Measurements from ENCODE around the gene HES6.
A peak's percentile ranks its signal among the peaks of the same experiment; 100 is the strongest.

The HES6 gene

DNA sequence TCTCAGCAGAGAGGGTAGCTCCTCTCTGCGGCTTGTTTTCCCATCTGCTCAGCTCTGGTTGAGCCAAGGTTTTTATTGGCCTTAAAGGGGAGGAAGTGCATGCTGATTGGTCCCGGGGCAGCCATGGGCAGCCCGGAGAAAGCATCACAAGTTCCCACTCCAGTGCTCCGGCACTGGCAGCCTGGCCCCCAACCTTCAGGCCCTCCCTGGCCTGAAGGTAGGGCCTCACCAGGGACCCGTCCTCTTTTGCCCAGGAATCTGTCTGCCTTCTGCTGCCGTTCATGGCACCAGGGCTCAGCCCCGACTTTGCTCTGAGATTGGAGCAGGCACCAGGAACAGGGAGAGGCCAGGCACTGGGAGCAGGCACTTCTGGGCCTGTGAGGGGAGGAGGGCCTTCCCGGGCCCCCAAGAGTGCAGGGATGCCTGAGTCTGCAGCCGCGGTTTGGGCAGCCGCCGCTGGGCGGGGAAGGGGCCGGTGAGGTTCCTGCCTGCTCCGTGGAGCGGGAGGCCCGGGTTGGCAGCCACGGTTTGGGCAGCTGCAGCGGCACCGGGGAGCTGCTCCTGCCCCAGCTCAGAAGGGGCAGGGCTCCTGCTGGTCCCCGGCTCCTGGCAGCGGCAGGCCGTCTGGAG, 18.8 kb downstream of the HES6 start:
- peak; percentile 68 for DNase-seq (ENCODE audit: low spot score)
- TF ChIP-seq, protein P1, sequence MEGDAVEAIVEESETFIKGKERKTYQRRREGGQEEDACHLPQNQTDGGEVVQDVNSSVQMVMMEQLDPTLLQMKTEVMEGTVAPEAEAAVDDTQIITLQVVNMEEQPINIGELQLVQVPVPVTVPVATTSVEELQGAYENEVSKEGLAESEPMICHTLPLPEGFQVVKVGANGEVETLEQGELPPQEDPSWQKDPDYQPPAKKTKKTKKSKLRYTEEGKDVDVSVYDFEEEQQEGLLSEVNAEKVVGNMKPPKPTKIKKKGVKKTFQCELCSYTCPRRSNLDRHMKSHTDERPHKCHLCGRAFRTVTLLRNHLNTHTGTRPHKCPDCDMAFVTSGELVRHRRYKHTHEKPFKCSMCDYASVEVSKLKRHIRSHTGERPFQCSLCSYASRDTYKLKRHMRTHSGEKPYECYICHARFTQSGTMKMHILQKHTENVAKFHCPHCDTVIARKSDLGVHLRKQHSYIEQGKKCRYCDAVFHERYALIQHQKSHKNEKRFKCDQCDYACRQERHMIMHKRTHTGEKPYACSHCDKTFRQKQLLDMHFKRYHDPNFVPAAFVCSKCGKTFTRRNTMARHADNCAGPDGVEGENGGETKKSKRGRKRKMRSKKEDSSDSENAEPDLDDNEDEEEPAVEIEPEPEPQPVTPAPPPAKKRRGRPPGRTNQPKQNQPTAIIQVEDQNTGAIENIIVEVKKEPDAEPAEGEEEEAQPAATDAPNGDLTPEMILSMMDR (IDR thresholded peaks at IDR 0.05; ENCODE audit: extremely low read depth, missing control alignments), result no peak

DNA sequence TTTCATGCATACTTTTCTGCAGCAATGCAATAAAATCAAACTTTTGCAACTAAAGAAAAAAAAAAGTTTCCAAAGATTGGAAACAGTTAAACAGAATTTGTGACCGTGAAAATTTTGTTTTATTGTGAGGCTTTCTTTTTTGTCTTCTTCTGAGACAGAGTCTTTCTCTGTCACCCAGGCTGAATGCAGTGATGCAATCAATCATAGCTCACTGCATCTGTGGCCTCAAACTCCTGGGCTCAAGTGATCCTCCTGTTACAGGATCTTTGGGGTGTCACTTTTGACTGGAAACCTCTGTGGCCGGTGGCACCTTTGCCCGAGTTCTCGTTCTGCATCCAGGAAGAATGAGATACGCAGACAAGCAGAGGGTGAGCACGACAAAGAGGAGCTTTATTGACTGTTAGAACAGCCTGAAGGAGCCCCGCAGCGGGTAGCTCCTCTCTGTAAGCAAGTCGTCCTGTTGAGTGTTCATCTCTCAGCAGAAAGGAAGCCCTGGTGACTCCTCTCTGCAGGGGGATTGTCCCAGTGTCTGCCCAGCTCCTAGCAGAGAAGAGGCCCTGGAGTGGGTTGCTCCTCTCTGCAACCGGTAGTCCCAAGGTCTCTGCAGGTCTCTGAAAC, 19.5 kb downstream of the HES6 start:
- no peak for DNase-seq (ENCODE audit: low spot score)

DNA sequence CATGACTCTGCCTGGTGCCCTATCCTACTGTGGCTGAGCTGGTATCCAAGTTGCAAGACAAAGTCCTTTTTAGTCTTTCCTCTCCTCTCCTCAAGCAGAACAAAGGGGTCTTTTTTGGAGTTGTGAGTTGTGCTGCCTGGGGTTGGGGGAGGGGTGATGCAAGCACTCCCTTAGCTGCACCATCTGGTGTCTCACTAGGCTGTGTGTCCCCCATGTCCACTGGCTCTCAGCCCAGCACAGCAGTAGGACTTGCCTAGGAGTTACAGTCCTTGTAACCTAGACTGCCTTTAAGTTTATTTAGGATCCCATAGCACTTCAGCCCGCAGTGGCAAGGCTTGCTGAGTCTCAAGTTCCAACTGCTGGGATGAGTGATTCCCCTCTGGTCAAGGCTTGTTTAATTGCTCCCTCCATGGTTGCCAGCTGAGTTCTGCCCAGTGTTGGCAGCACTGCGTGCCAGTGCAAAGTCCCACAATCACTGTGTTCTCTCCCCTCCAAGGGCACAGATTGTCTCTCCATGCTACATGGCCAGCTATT, 23.1 kb downstream of the HES6 start:
- DNase-seq (ENCODE audit: low spot score), result no peak
- TF ChIP-seq, protein P1 (IDR thresholded peaks at IDR 0.05; ENCODE audit: extremely low read depth, missing control alignments), result no peak

More for the DNA sequence above, 19.5 kb downstream of the HES6 start:
- TF ChIP-seq, protein P1 (IDR thresholded peaks at IDR 0.05; ENCODE audit: extremely low read depth, missing control alignments), result no peak

DNA sequence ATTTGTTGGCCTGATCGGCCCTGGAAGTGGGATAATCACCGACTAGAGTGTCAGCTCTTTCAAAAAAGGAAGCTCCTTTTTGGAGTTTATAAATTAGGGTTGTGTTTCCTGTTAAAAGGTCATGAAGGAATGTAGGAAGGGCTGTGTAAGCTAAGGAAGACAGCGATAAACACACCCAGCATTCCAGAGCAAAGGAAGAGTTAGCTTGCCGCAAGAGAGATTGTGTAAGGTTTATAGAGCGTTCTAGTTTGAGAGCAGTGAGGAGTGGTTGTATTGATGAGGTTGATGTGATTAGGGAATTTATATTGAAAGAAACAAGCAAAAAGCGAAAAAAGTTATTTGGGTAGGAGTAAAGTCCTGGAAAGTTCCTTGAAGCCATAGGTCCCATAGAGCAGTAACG, 32.8 kb downstream of the HES6 start:
- TF ChIP-seq, protein P1 (IDR thresholded peaks at IDR 0.05; ENCODE audit: extremely low read depth, missing control alignments), result no peak
- DNase-seq (ENCODE audit: low spot score), result no peak

DNA sequence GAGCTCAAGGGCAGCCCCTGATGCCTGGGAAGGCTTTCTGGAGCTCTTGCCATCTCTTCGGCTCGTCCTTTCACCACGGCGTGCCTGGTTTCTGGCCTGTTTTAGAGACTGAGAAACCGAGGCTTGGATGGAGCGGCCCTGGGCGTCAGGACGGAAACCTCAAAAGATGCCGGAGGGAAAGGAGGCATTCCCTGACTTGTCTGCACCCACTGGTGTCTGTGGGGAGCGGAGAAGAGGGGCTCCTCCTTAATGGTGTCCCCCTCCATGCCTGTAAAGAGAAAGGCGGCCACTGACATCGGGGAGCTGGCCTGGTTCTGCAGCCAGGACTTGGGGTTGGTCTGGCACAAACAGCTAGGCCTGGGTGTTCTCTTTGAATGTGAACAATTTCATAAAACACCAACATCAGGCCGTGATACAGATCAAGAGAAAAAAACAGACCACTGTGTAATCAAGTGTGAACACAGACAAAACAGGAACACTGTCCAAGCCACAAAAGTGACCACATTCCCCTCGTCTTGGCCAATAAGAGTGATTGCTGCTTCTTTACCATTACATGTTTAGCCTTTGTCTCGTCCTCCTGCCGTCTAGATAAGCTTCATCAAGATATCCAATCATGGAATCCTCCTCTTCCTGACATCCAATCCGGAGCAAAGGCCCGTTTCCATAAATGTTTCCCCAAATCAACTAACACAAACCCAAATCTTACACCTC, 35.7 kb downstream of the HES6 start:
- peak; percentile 29 for DNase-seq (ENCODE audit: low spot score)

DNA sequence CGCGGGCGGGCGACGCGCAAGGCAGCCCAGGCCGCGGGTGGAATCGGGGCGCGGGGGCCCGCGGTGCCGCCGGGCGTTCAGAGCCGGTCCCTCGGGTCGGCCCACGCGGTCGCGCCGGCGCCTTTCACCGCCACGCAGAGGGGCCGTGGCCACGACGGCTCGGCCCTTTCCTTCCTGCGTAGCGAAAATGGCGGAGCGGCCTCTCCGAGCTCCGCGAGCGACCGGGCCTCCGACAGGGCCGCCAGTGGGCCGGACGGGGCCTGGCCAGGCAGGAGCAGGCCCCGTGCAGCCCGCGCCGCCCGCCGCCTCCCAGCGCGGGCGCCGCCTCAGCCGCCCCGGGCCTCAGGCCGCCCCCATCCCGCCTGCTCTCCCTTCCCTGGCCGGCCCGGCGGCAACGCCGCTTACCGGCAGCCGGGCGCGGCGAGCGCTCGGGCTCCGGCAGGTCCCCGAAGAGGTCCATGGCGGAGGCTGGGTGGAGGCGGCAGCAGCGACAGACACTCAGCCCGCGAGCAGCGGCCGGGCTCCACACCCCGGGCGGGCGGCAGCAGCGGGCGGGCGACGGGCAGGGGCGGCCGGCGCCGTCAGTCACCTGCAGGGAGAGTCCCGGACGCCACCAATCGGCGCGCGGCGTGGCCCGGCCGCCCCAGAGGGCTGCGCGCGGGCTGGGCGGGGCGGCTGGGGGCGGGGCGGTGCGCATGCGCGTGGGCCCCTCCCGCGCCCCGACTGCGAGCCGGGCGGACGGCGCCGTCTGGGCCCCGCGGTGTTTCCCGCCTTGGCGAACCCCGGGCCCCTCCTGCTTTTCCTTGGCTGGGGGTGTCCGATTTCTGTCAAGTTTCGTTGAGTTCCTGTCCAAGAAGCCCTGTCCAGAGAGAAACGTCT, 36.5 kb downstream of the HES6 start, which contains the start of gene ILKAP:
Gene ILKAP (minus strand): TSS at position 602 of the 879 bp plus-strand sequence. CDS start 142 bp downstream, at position 460.
- TF ChIP-seq, protein P1 (IDR thresholded peaks at IDR 0.05; ENCODE audit: extremely low read depth, missing control alignments), result no peak
- peak; percentile 100 for DNase-seq (ENCODE audit: low spot score)

More for the DNA sequence above, 35.7 kb downstream of the HES6 start:
- TF ChIP-seq, protein P1 (IDR thresholded peaks at IDR 0.05; ENCODE audit: extremely low read depth, missing control alignments), result no peak

Data from GM20000 (cell line).